HepG2 (cell line): Measurements from ENCODE around the gene SMAD3. TPM values are rescaled to one million over a fixed set of nuclear protein-coding genes. Genes with fewer than 3 reads are reported as not detected.

Experiments
- ATAC-seq: fragments of 200-7000 bp; cut with Tn5 transposase; 3 replicates; pipeline ENCODE4 v1.9.1; 2020; ENCODE audit warnings: mild to moderate bottlenecking, moderate library complexity
- BruUV-seq: library from RNA; stranded (reverse); fragments of 400-500 nt; replicated peaks from 2 replicates; lab custom pipeline; 2021; lab: Mats Ljungman, UMichigan
- CTCF ChIA-PET: fragments of 300-600 bp; formaldehyde crosslinking; extraction: SDS; loops from one replicate; lab custom pipeline; 2021; ENCODE audit warnings: low total read pairs, inconsistent platforms, low intra/inter-chr PET ratio; lab: Yijun Ruan, JAX
- POLR2A ChIA-PET: fragments of 350-600 bp; sonication (Branson Sonifier 250); formaldehyde crosslinking; loops from one replicate; lab custom pipeline; 2020; ENCODE audit warnings: antibody characterized with exemption, inconsistent platforms; lab: Yijun Ruan, JAX
- DNase-seq: peaks from one replicate; pipeline ENCODE4 v3.0.0-alpha.2; 2015; ENCODE audit warnings: low spot score
- FAIRE-seq: peaks from 3 replicates; lab custom pipeline; 2011; peaks lifted over from hg19 to GRCh38; lab: Jason Lieb, UNC
- H2AFZ ChIP-seq: one replicate; pipeline ENCODE4 v1.6.1; 2011; ENCODE audit warnings: low read length, inconsistent platforms
- H3K27ac ChIP-seq: fragments of 300-600 bp; 3 replicates; pipeline ENCODE4 v1.8.0; 2011; ENCODE audit warnings: mixed run types, mild to moderate bottlenecking, mixed read lengths, low read length, inconsistent platforms; ENCODE audit not compliant: insufficient read depth; ENCODE audit errors: extremely low read length
- H3K27me3 ChIP-seq, 2 experiments: fragments of 200-600 bp in 1 of 2; 2 replicates in 1 of 2; 3 replicates in 1 of 2; pipeline versions ENCODE4 v1.6.0 to v1.8.0; 2011; ENCODE audit warnings: low read length in 2 of 2, mild to moderate bottlenecking in 2 of 2, moderate library complexity in 2 of 2, inconsistent platforms in 1 of 2; ENCODE audit not compliant: insufficient read depth in 2 of 2, control insufficient read depth in 1 of 2
- H3K36me3 ChIP-seq, 2 experiments: fragments of 200-600 bp in 1 of 2; replicated peaks in 1 of 2; 2 replicates in 1 of 2; 3 replicates in 1 of 2; pipeline versions ENCODE4 v1.5.1 to v1.8.0; 2011; ENCODE audit warnings: low read length in 2 of 2, inconsistent platforms in 1 of 2; ENCODE audit not compliant: insufficient read depth in 2 of 2, control insufficient read depth in 1 of 2
- H3K4me1 ChIP-seq: 2 replicates; pipeline ENCODE4 v1.5.1; 2012; ENCODE audit warnings: low read length, inconsistent platforms; ENCODE audit not compliant: insufficient read depth
- H3K4me2 ChIP-seq: 2 replicates; pipeline ENCODE4 v1.6.0; 2011; ENCODE audit warnings: low read depth, low read length, inconsistent platforms
- H3K4me3 ChIP-seq, 3 experiments: fragments of 200-600 bp in 1 of 3; sonication (generic), shearing (Covaris generic) in 1 of 3; replicated peaks in 1 of 3; 2 replicates each; pipeline ENCODE4 v1.5.1; 2011 to 2016; ENCODE audit warnings: low read length in 3 of 3, inconsistent platforms in 2 of 3, low read depth in 2 of 3, mild to moderate bottlenecking in 2 of 3, control low read depth in 1 of 3, mixed read lengths in 1 of 3; ENCODE audit not compliant: insufficient read depth in 1 of 3
- H3K79me2 ChIP-seq: one replicate; pipeline ENCODE4 v1.6.1; 2011; ENCODE audit warnings: low read length, inconsistent platforms; ENCODE audit not compliant: insufficient read depth
- H3K9ac ChIP-seq: 2 replicates; pipeline ENCODE4 v1.6.0; 2011; ENCODE audit warnings: mild to moderate bottlenecking, low read depth, low read length, inconsistent platforms; ENCODE audit not compliant: insufficient read depth
- H3K9me3 ChIP-seq: 2 replicates; pipeline ENCODE4 v1.5.1; 2012; ENCODE audit warnings: mild to moderate bottlenecking, low read length
- H4K20me1 ChIP-seq: 2 replicates; pipeline ENCODE4 v1.6.0; 2011; ENCODE audit warnings: inconsistent platforms, mild to moderate bottlenecking, low read length, moderate library complexity; ENCODE audit not compliant: insufficient read depth
- ATM ChIP-seq: fragments of 450-650 bp; IDR thresholded peaks from 2 replicates; pipeline ENCODE4 v1.7.1; 2017; ENCODE audit warnings: mild to moderate bottlenecking, borderline replicate concordance
- CEBPB ChIP-seq: IDR thresholded peaks from 2 replicates; pipeline ENCODE4 v1.6.1; 2011; ENCODE audit warnings: low read depth, low read length, improper control_type of control experiment, borderline replicate concordance
- EED ChIP-seq: sonication (generic); formaldehyde crosslinking; IDR thresholded peaks from 2 replicates; pipeline ENCODE4 v1.5.0; 2020; ENCODE audit warnings: mild to moderate bottlenecking, missing genetic modification reagents
- ETV5 ChIP-seq: IDR thresholded peaks from 2 replicates; pipeline ENCODE4 v1.6.1; 2018; ENCODE audit warnings: missing biosample characterization, missing genetic modification reagents, inconsistent platforms, borderline replicate concordance
- FOXM1 ChIP-seq: sonication (generic); formaldehyde crosslinking; IDR thresholded peaks from 2 replicates; pipeline ENCODE4 v1.5.0; 2020; ENCODE audit warnings: missing genetic modification reagents
- NRL ChIP-seq: sonication (generic); formaldehyde crosslinking; IDR thresholded peaks from 2 replicates; pipeline ENCODE4 v1.5.0; 2020; ENCODE audit warnings: missing genetic modification reagents, mild to moderate bottlenecking, moderate library complexity, borderline replicate concordance
- RBM39 ChIP-seq: fragments of 200-400 bp; formaldehyde crosslinking; IDR thresholded peaks from one replicate; pipeline ENCODE4 v1.6.1; 2018; ENCODE audit warnings: antibody characterized with exemption, mild to moderate bottlenecking, low read depth, low read length; ENCODE audit not compliant: poor library complexity, severe bottlenecking
- SMARCC2 ChIP-seq: fragments of 450-650 bp; IDR thresholded peaks from 2 replicates; pipeline ENCODE4 v1.6.1; 2017; ENCODE audit warnings: antibody characterized with exemption, mild to moderate bottlenecking
- SP2 ChIP-seq: sonication (generic); formaldehyde crosslinking; IDR thresholded peaks from 2 replicates; pipeline ENCODE4 v1.5.1; 2020; ENCODE audit warnings: mild to moderate bottlenecking, missing genetic modification reagents
- ZKSCAN5 ChIP-seq: sonication (generic); formaldehyde crosslinking; IDR thresholded peaks from 2 replicates; pipeline ENCODE4 v1.5.1; 2020; ENCODE audit warnings: mild to moderate bottlenecking, missing genetic modification reagents
- ZNF432 ChIP-seq: sonication (generic); formaldehyde crosslinking; IDR thresholded peaks from 2 replicates; pipeline ENCODE4 v1.5.0; 2020; ENCODE audit warnings: missing genetic modification reagents, mild to moderate bottlenecking, borderline replicate concordance
- ZNF446 ChIP-seq: sonication (generic); formaldehyde crosslinking; IDR thresholded peaks from 2 replicates; pipeline ENCODE4 v1.5.0; 2020; ENCODE audit warnings: mild to moderate bottlenecking, missing genetic modification reagents
- ZNF549 ChIP-seq: sonication (generic); formaldehyde crosslinking; IDR thresholded peaks from 2 replicates; pipeline ENCODE4 v1.5.0; 2020; ENCODE audit warnings: missing genetic modification reagents
- ZNF670 ChIP-seq: sonication (generic); formaldehyde crosslinking; IDR thresholded peaks from 2 replicates; pipeline ENCODE4 v1.8.0; 2022; ENCODE audit warnings: mild to moderate bottlenecking, missing genetic modification reagents, borderline replicate concordance
- WGBS: methylation state at CpG from one replicate; pipeline ENCODE4 v1.1.6; 2017; ENCODE audit warnings: low lambda C conversion rate; 5-methylcytosine and 5-hydroxymethylcytosine counted together
- in situ Hi-C: cut with HindIII; loops from 2 replicates; pipeline ENCODE4 v1.10.0; 2017; ENCODE audit warnings: low pct_unique_long_range_greater_than_20kb; ENCODE audit not compliant: extremely low pct_ligation_motif_present
- intact Hi-C: fragments of 100-400 bp; cut with micrococcal nuclease; formaldehyde crosslinking; loops from one replicate; pipeline ENCODE4 v1.10.0; 2022; ENCODE audit not compliant: unreplicated experiment
- polyA plus RNA-seq, 8 experiments: library from polyadenylated mRNA; depleted of rRNA in 3 of 8; stranded (reverse) in 7 of 8; unstranded in 1 of 8; fragments of >200 nt; fragmentation: Illumina TruSeq in 4 of 8; extraction: Trizol in 4 of 8; gene quantifications; 2 replicates each; pipeline versions ENCODE4 v1.2.1 to v1.2.3, GENCODE V29; 2011 to 2016; ENCODE audit warnings: low read depth in 4 of 8, missing spikeins in 1 of 8, mixed read lengths in 1 of 8; ENCODE audit not compliant: insufficient read depth in 1 of 8
- total RNA-seq, 5 experiments: library from RNA; depleted of rRNA; stranded (reverse); fragments of >200 nt; fragmentation: Illumina TruSeq; extraction: Trizol; gene quantifications; 2 replicates each; pipeline ENCODE4 v1.2.3, GENCODE V29; 2016; ENCODE audit warnings: low read depth in 1 of 5
- TF ChIP-seq, protein P1 (sequence below): sonication (generic); formaldehyde crosslinking; IDR thresholded peaks from 2 replicates; pipeline ENCODE4 v1.8.0; 2022; ENCODE audit warnings: missing genetic modification reagents, low read depth, mild to moderate bottlenecking, borderline replicate concordance
- TF ChIP-seq, protein P2 (sequence below): sonication (generic); formaldehyde crosslinking; IDR thresholded peaks from 2 replicates; pipeline ENCODE4 v1.5.1; 2020; ENCODE audit warnings: mild to moderate bottlenecking, missing genetic modification reagents, borderline replicate concordance
- TF ChIP-seq, protein P3 (sequence below): sonication (generic); formaldehyde crosslinking; IDR thresholded peaks from 2 replicates; pipeline ENCODE4 v1.5.1; 2020; ENCODE audit warnings: mild to moderate bottlenecking, missing genetic modification reagents, moderate library complexity
- TF ChIP-seq, protein P4 (sequence below): sonication (generic); formaldehyde crosslinking; conservative IDR thresholded peaks from 2 replicates; pipeline ENCODE4 v1.8.0; 2022; ENCODE audit warnings: missing genetic modification reagents

The SMAD3 gene
- total and polyA plus RNA-seq, 2 of the 13 experiments (the other 11 are each of a cell fraction or from before 2014, with no cell fraction given) = 8.6 to 56.3 TPM

DNA sequence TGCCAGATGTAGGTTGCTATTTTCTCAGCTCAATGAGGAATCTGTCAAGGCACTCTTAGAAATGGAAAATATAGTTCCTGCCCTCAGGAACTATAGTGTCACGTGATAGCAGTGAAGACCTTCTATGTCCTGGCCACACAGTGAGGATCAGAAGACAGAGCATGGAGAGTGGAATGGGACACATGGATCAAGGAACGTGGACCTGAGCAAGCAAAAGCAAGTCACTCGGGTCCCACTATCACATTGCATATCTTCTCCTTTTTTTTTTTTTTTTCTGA is 21.2 kb downstream of the SMAD3 start:
- CTCF ChIA-PET = no interaction called here
- H3K27me3 ChIP-seq = no peaks in the 10 kb centered on the region
- no peak for TF ChIP-seq ZNF549
- no peak for TF ChIP-seq SP2
- TF ChIP-seq, protein P1, sequence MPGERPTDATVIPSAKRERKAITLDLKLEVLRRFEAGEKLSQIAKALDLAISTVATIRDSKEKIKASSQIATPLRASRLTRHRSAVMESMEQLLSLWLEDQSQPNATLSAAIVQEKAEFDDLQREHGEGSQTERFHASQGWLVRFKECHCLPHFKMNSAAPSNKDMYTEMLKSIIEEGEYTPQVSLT (CRISPR knock-in tag) = no peak
- no peak for TF ChIP-seq RBM39
- TF ChIP-seq ZNF446 = no peak
- no peak for TF ChIP-seq ZNF670 (CRISPR knock-in tag)
- no peak for TF ChIP-seq ZKSCAN5 (CRISPR knock-in tag)
- TF ChIP-seq, protein P2, sequence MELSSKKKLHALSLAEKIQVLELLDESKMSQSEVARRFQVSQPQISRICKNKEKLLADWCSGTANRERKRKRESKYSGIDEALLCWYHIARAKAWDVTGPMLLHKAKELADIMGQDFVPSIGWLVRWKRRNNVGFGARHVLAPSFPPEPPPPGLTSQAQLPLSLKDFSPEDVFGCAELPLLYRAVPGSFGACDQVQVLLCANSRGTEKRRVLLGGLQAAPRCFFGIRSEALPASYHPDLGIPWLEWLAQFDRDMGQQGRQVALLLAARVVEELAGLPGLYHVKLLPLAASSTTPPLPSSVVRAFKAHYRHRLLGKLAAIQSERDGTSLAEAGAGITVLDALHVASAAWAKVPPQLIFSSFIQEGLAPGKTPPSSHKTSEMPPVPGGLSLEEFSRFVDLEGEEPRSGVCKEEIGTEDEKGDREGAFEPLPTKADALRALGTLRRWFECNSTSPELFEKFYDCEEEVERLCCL (CRISPR knock-in tag) = no peak
- TF ChIP-seq, protein P3, sequence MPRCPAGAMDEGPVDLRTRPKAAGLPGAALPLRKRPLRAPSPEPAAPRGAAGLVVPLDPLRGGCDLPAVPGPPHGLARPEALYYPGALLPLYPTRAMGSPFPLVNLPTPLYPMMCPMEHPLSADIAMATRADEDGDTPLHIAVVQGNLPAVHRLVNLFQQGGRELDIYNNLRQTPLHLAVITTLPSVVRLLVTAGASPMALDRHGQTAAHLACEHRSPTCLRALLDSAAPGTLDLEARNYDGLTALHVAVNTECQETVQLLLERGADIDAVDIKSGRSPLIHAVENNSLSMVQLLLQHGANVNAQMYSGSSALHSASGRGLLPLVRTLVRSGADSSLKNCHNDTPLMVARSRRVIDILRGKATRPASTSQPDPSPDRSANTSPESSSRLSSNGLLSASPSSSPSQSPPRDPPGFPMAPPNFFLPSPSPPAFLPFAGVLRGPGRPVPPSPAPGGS (CRISPR knock-in tag) = no peak
- TF ChIP-seq, protein P4, sequence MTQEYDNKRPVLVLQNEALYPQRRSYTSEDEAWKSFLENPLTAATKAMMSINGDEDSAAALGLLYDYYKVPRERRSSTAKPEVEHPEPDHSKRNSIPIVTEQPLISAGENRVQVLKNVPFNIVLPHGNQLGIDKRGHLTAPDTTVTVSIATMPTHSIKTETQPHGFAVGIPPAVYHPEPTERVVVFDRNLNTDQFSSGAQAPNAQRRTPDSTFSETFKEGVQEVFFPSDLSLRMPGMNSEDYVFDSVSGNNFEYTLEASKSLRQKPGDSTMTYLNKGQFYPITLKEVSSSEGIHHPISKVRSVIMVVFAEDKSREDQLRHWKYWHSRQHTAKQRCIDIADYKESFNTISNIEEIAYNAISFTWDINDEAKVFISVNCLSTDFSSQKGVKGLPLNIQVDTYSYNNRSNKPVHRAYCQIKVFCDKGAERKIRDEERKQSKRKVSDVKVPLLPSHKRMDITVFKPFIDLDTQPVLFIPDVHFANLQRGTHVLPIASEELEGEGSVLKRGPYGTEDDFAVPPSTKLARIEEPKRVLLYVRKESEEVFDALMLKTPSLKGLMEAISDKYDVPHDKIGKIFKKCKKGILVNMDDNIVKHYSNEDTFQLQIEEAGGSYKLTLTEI (CRISPR knock-in tag) = no peak
- TF ChIP-seq NRL (CRISPR knock-in tag) = no peak
- TF ChIP-seq ZNF432 (CRISPR knock-in tag) = no peak
- TF ChIP-seq ETV5 (CRISPR knock-in tag) = no peak
- TF ChIP-seq CEBPB = no peak
- no peak for TF ChIP-seq SMARCC2
- no peak for TF ChIP-seq EED (CRISPR knock-in tag)
- TF ChIP-seq FOXM1 (CRISPR knock-in tag) = no peak
- no peak for TF ChIP-seq ATM
- TF ChIP-seq, all 625 proteins: peak for 0
- Histone ChIP-seq H3K4me1 (peaks cover 66% of the 10 kb centered on the region), H3K79me2 (peaks cover 94% of the 10 kb centered on the region), H3K4me3 (no peak overlapping the region), H3K4me2 (no peak overlapping the region), H3K9me3 (no peaks in the 10 kb centered on the region), H4K20me1 (peaks cover 75% of the 10 kb centered on the region), H2AFZ (no peak overlapping the region), H3K9ac (no peak overlapping the region), H3K36me3 (peaks cover 9 to 39% of the 10 kb centered on the region in 2 experiments; a peak in 4 of 5 replicates), H3K27ac (no peak overlapping the region)
- no peak for ATAC-seq
- WGBS = 90% methylated on average over 3 of the region's 3 CpGs
- POLR2A ChIA-PET = interaction anchor here (1.6 kb wide), 1 partner anchor 23 kb away, joined by 4 read pairs; no protein-coding TSS in a partner anchor
- DNase-seq = no peak
- in situ Hi-C loops = no loop called here
- intact Hi-C loops = no loop called here
- BruUV-seq = no TSS peak
- FAIRE-seq = no peak
